GM21367 (cell line): ENCODE results near the gene RPUSD1.

Experiments used
- ATAC-seq: cut with Tn5 transposase; IDR thresholded peaks from one replicate; pipeline ENCODE4 v1.9.1; 2021; ENCODE audit not compliant: unreplicated experiment

Gene RPUSD1

DNA sequence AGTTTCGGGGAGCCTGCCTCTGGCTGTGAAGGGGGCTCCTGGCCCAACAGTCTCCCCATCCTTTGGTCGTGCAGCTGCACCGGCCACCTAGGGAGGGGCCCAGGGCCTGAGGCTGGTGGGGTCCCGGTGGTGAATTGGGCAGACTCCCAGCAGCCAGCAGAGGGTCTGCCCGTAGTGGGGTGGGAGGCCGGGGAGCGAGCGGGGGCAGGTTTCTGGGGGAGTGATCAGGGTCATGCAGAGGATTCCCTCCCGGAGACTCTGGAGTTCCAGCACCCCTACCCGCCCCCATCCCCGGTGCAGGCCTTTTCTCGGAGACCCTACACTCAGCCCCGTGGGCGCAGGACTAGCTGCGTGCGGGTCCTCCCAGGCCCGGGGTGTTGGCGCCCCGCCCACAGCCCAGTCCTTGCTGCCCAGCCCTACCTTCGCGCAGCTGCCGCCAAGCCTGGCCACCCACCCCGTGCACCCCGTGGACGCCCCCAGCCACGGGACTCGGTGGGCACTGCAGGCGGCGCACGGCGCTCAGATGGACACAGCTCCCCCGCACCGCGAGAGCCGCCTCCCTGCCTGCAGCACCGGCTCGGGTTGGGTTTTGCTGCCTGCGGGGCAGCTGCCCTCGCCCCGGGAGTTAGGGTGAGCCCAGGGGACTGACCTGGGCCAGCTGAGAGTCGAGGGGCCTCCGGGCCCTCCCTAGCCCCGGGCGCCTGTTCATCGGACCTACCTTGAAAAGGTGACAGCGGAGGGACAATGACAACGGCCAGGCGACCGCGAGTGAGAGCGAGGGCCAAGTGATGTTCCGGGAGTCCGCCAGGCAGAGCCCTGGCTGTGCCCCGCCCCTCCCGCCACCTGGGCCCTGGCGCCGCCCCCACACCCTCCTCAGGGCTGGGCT lies 12.0 kb upstream of the RPUSD1 start, which contains the start of gene GNG13:
Gene GNG13, minus strand, starts transcription at position 787 of the 886 bp plus-strand sequence. CDS start 1,657 bp downstream, outside the sequence.
- ATAC-seq = no peak

DNA sequence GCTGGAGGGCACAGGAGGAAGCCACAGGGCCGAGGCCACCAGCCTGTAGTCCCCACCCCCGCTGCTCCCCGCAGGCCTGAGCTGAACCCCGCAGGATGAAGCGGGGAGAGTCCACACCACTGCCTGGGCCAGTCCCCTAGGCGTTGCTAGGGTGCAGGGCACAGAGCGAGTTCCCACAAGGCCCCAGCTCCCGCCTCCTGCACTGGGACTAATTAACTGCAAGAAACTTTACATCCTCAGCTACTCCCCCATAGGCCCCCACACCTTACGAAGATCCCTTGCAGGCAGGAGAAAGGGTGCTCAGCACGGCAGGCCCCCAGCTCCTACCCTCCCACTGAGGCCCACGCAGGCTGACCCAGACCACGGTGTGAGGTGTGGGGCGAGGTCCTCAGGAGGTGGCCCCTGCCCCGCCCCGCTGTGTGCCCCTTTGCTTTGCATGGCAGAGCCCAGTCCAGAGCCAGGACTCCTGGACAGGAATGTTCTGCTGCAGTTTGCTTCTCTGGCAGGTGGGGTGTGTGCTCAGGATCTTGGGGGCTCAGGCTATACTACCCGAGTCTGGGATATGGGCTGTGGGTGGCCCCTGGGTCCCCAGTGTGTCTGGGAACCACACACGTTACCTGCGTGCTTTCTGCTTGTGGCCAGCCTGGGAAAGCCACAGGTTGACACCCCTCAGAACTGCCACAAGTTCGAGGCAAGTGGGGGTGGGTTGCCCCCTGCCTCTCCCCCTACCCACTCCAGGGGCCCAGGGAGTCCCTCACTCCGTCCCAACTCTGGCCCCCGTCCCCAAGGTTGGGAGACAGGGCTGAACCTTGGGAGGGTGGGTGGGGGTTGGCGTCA lies 11.1 kb upstream of the RPUSD1 start:
- ATAC-seq = no peak

DNA sequence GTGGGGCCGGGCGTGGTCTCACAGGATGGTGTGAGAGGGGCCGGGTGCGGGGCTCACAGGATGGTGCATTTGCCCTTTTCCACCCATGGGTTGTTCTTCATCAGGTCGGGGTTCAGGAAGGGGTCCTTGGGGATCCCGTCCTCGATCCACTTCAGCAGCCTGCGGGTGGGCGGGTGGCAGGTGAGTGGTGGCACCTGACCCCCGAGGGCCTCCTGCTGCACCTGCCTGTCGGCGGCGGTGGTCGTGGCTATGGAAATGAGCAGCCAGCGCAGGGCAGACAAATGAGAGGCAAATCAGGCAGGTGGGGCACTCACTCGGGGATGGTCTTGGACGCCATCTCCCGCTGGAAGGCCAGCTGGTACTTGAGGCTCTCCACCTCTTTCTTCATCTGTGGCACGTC lies 10.5 kb upstream of the RPUSD1 start:
- ATAC-seq = no peak

DNA sequence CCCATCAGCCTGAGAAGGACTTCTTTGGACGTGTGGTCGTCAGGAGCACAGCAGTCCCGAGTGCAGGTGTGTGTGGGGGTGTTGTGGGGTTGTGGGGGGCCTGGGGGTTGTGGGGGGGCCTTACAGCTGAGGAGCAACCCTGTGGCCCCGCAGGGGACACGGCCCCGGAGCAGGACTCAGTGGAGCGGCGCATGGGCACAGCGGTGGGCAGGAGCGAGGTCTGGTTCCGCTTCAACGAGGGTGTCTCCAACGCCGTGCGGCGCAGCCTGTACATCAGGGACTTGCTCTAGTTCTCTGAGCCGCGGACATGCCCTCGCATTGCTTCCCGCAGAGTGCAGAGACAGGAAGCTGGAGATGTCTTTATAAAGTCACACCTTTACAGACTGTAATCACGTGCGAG lies 9.5 kb upstream of the RPUSD1 start:
- no peak for ATAC-seq

DNA sequence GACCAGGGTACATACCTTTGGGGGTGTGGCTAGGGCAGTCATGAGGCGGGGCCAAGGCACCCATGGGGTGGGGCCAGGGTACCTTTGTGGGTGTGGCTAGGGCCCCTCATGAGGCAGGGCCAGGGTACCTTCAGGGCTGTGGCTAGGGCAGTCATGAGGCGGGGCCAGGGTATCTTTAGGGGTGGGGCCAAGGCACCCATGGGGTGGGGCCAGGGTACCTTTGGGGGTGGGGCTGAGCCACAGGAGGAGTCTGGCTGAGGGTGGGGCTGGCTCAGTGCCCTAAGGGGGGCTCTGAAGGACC lies 8.9 kb upstream of the RPUSD1 start:
- ATAC-seq = no peak

DNA sequence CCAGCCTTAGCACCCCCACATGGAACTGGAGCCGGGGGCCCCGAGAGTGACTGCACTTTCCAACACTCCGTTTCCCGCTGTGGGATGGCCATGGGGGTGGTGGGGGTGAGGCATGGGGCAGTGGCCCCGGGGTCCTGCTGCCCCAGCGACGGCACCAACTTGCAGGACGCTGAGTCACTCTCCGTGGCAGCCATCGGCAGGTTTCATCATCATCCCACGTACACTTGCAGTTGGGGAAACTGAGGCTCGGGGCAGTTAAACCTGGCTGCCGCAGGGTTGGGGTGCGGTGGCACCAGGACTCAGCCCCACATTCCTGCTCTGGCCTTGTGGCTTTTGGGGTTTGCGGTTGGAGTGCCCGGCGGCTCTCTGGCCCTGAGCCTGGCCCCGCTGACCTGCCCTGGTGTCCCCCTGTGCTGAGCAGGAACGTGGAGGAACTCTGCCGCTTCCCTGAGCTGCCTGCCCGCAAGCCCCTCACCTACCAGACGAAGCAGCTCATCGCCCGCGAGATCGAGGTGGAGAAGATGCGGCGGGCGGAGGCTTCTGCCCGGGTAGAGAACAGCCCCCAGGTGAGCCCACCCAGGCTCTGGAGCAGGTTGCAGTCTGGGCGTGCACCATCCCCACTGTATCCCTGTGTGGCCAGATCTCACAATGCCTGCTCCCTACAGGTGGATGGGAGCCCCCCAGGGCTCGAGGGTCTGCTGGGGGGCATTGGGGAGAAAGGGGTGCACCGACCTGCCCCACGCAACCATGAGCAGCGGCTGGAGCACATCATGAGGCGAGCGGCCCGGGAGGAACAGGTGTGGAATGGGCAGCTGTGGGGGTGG lies 8.3 kb upstream of the RPUSD1 start:
- ATAC-seq = no peak

DNA sequence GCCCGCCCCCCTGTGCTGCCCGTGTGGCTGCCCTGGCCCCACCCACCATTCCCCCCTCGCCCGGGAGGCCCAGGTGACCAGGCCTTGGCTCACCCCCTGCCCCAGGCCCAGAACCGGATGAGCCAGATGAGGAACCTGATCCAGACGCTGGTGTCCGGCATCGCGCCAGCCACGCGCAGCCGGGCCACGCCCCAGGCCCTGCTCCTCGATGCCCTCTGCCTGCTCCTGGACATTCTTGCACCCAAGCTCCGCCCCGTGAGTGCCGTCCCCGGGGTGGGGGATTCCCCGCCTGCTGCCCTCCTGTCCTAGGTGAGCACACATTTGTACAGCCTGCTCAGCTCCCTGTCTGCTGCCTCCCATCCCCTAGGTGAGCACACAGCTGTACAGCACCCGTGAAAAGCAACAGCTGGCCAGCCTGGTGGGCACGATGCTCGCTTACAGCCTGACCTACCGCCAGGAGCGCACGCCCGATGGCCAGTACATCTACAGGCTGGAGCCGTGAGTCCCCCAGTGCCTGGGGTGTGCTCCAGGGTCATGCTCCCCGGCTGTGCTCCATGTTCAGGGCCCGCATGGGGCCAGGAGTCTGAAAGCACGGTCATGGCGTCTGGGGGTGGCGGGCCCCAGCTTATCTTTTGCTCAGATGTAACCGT lies 7.5 kb upstream of the RPUSD1 start:
- ATAC-seq = no peak

DNA sequence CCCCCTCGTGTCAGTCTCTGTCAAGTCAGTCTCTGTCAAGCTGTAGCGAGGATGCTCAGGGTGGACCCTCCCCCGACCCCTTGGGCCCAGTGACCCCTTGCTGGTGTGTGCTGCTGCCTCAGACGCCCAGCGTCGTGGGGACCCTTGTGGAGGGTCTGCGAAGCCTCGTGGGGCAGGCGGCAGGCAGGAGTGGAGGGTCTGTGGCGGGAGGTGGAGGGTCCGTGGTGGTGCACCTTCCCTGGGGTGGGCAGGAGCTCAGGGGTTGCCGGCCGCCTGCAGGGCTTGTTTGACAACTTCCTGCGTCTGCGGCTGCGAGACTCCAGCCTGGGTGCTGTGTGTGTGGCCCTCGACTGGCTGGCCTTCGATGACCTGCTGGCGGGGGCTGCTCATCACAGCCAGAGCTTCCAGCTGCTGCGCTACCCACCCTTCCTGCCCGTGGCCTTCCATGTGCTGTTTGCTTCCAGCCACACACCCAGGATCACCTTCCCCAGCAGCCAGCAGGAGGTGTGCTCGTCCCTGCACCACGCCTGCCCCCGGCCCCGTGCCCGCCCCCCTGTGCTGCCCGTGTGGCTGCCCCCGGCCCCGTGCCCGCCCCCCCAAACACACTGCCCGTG lies 6.8 kb upstream of the RPUSD1 start:
- no peak for ATAC-seq

DNA sequence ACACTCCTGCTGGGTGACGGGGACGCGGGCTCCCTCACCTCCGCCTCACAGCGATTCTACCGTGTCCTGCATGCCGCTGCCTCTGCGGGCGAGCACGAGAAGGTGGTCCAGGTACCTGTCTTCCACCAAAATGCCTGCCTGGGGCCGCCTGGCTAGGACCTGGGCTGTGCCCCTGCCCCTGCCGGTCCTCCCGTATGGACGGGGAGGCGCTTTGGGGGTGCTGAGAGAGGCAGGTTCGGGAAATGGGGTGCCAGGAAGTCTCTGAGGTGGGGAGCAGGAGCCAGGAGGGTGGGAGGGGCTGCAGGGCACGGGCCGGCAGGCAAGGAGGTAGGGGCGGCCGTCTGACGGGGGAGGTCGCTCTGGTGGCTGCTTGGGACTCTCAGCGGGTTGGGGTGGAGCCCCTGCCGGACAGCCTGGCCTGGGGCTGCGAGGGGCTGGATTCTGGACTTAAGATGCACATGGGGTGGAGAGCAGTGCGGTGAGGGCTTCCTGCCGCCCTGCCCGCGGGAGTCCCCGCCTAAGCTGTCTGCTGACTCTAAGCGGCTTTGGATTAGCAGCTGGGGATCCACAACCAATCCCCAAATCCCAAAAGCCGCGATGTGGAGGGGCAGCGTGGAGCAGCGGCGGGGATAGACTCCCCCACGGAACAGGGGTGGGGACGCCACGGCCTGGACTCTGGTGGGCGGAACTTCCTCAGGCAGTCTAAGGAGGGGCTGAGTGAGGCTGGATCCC lies 6.1 kb upstream of the RPUSD1 start:
- ATAC-seq = no peak

DNA sequence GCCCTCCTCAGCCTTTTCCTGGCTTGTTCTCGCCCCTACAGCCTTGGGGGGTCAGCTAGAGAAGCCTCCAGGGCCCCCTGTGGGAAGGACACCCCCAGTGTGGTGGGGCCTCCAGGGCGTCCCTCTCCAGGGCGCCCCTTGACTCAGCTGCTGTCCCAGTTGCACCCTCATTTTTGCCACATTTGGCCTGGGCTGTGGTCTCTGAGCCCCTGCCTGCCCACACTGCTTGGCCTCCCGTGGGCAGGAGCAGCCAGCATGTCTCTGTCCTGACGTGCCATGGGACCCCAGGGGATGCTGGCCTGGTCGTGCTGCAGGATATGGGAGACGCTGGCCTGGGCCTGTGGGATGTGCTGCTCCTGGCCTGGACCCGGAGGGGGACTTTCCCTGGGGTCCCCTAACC lies 5.2 kb upstream of the RPUSD1 start:
- ATAC-seq = no peak

DNA sequence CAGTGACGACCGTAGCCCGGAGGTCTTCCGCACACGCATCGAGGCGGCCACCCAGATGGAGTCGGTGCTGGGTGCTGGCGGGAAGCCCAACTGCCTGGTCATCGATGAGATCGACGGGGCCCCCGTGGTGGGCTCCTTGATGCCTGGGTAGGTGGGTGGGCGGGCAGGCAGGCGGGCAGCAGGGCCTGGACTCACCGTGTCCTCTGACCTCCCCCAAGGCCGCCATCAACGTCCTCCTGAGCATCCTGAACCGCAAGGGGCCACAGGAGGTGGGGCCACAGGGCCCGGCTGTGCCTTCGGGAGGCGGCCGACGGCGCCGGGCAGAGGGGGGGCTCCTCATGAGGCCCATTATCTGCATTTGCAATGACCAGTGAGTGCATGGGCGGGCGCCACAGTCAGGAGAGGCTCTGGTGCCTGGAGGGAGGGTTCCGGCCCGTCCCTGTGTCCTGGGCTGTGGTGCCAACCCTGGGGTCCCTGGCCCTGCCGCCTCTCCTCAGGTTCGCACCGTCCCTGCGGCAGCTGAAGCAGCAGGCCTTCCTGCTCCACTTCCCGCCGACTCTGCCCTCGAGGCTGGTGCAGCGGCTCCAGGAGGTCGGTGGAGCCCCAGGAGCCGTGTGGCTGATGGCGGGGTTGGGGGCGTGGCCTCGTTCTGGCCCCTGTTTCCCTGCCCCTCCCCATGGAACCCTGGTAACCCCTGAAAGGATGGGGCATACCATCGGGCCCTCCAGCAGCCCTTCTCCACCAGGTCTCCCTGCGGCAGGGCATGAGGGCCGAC lies 4.2 kb upstream of the RPUSD1 start:
- no peak for ATAC-seq

DNA sequence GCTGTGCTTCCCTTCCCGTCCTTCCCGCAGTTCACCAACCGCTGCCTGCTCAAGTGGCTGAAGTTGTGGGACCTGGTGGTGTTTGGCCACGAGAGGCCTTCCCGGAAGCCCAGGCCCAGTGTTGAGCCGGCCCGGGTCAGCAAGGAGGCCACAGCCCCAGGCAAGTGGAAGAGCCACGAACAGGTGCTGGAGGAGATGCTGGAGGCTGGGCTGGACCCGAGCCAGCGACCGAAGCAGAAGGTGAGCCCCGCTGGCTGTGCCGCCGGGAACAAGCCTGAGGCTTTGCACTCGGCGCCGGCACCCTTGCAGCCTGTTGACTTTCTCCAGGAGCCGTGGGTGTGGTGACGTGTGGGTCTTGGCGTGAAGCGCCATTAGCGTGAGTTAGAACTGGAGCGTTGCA lies 3.0 kb upstream of the RPUSD1 start:
- ATAC-seq = no peak

DNA sequence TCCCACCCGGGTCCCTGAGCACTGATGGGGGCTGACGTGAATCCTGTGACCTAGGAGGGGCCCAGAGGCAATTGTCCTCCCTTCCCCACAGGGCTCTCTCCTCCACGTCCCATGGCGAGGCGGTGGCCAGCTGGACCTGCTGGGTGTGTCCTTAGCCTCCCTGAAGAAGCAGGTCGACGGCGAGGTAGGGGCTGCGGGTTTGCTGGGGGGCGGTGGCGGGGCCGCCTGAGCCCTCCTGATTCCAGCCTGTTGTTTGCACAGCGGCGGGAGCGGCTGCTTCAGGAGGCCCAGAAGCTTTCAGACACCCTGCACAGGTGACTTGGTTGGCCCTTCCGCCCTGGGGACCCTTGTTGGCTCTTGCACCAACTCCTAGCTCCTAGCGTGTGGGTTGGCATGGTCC lies 1.9 kb upstream of the RPUSD1 start:
- no peak for ATAC-seq

DNA sequence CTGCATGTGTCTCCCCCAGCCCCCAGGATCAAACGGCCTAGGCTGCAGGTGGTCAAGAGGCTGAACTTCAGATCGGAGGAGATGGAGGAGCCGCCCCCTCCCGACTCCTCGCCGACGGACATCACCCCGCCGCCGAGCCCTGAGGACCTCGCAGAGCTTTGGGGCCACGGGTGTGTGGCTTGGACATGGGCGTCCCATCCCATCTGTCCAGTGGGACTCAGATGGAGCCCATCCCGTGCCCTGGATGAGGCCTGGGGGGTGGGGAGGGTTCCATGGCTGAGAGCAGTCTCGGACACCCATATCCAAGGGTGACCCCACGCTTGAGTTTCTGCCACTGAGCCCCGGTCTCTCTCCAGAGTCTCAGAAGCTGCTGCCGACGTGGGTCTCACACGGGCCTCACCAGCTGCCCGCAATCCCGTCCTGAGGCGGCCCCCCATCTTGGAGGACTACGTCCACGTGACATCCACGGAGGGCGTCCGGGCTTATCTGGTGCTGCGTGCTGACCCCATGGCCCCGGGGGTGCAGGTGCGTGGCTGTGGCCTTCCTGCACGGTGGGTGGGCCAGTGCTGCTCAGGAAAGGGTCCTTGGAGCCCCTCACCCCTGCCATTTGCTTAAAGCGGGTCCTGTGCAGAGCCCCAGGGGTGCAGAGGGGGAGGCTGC lies 1.1 kb upstream of the RPUSD1 start:
- no peak for ATAC-seq

DNA sequence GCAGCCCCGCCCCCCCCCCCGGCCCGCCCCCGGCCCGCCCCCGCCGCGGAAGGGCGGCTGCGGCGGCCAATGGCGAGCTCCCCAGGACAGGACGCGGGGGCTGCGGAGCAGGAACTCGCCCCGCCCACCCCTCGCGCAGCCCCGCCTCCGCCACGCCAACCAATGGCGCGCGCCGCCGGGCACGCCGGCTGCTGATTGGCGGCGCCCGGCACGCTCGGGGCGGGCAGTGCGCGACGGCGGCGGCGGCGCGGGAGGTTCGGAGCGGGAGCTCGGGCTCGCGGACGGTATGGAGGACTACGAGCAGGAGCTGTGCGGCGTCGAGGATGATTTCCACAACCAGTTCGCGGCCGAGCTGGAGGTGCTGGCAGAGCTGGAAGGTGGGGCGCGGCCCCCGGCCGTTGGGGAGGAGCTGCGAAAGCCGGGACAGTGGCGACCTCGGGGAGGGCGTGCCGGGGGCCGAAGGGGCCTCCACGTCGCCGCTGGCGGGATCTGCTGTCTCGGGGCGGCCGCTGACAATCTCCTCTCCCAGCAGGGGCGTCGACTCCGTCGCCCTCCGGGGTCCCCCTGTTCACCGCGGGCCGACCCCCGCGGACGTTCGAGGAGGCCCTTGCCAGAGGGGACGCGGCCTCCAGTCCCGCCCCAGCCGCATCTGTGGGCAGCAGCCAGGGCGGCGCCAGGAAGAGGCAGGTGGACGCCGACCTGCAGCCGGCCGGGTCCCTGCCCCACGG lies 382 bp upstream of the RPUSD1 start, which contains the start of gene CHTF18:
Gene CHTF18, plus strand, starts transcription at position 222 of the 728 bp plus-strand sequence. Its CDS starts 65 bp downstream, at position 287.
- ATAC-seq = peak; percentile 52

DNA sequence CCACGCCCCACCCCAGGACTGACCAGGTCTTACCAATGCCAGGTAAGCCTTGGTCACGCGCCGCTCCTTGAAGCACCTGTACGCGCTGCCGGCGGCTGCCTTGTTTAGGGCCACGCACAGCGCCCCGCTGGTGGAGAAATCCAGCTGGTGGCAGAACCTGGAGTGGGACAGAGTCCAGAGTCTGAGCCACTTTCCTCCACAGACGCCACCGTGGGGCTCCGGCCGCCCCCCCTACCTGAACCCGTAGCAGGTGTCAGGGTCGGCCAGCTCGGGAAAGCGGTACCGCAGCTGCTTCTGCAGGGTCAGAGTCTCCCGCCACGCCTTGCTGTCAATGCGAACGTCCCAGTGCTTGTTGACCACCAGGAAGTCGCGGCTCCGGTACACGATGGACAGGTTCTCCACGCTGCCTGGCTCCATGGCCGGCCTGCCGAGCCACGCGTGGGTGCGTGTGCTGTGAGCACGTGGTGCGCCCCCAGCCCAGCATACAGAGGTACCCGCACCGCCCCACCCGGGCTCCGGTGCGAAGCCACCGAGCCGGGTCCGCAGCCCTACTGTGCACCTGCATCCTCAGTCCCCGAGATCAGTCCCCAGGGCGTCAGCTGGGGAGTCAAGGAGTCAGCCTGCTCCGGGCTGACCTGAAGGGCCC lies 737 bp downstream of the RPUSD1 start:
- no peak for ATAC-seq
